ENCODE measurements around the gene JUP. TPM values are rescaled to one million over a fixed set of nuclear protein-coding genes. Genes with fewer than 3 reads are reported as not detected.

JUP gene
- polyA plus RNA-seq, 1 of the 3 experiments (the other 2 are of a cell fraction) = 13.0 TPM

DNA sequence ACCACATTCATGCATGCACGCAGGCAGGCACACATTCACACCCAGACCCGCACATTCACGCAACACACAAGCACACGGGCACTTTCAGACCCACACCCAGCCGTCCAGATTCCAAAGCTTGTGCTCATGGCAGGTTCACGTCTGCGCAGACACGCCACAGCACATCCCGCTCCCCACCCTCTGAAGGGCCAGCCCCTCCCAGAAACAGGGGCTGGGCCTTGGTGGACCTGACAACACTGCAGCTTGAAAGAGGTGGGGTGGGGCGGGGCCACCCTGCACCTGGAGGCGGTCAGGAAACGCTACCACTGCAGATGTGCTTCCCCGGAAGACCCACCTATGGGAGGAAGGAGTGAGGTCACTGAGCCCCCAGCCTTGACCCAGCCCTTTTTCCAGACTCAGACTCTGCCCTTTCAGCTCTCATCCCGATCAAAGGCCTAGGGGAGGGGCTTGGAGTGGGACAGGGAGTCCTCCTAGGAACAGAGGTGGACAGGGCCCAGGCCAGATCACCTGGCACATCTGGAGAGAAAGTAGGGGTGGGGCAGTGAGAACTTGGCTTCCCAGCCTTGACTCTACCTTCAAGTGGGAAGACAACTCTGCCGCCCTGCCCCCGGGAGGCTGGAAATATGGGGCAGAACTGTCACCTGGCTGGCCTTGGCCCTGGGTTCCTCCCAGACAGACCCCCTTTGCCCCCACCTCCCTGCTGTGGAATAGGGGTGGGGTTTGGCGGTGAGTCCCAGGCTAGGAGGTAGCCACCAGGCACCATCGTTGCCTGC lies 14.3 kb upstream of the JUP start:
- Histone ChIP-seq H4K20me1 (ENCODE audit: insufficient read depth) (no peaks in the 10 kb centered on the region), H3K4me3 (ENCODE audit: low read depth in 2 of 2, low read length in 1 of 2) (no peak overlapping the region), H3K79me2 (ENCODE audit: insufficient read depth) (no peaks in the 10 kb centered on the region), H3K9ac (no peak overlapping the region), H3F3A (replicated peaks; ENCODE audit: insufficient read depth) (no peaks in the 10 kb centered on the region), H3K4me2 (no peak overlapping the region), H2AFZ (ENCODE audit: low read depth) (no peak overlapping the region), H3K36me3 (replicated peaks in 1 of 2; ENCODE audit: control insufficient read depth in 1 of 2, insufficient read depth in 2 of 2, low read length in 1 of 2) (no peaks in the 10 kb centered on the region), H3K27me3 (ENCODE audit: insufficient read depth) (no peaks in the 10 kb centered on the region), H3K9me3 (no peaks in the 10 kb centered on the region), H3K4me1 (ENCODE audit: control insufficient read depth in 1 of 2, insufficient read depth in 2 of 2, low read depth in 1 of 2, low read length in 1 of 2) (peaks cover 0 to 6% of the 10 kb centered on the region in 2 experiments; a peak in 1 of 4 replicates), H3K9me2 (no peaks in the 10 kb centered on the region), H3K27ac (ENCODE audit: low read depth in 2 of 2, low read length in 1 of 2) (no peak overlapping the region)
- TF ChIP-seq TAF1 (IDR thresholded peaks at IDR 0.05; ENCODE audit: borderline replicate concordance, low read depth, low read length) (no peak), FOXM1 (IDR thresholded peaks at IDR 0.05; ENCODE audit: low read depth) (no peak), TCF12 (IDR thresholded peaks at IDR 0.05) (no peak), CHD2 (IDR thresholded peaks at IDR 0.05; ENCODE audit: low read length, partially characterized antibody) (no peak), TEAD4 (IDR thresholded peaks at IDR 0.05; ENCODE audit: borderline replicate concordance, insufficient read depth) (no peak), YY1 (IDR thresholded peaks at IDR 0.05; ENCODE audit: low read depth) (no peak), MXI1 (IDR thresholded peaks at IDR 0.05; ENCODE audit: low read depth, low read length) (no peak), RAD21 (IDR thresholded peaks at IDR 0.05; ENCODE audit: low read length) (no peak), GATA2 (CRISPR knock-in tag; IDR thresholded peaks at IDR 0.05) (no peak), RCOR1 (IDR thresholded peaks at IDR 0.05; ENCODE audit: low read length) (no peak)
- TF ChIP-seq, protein P1, sequence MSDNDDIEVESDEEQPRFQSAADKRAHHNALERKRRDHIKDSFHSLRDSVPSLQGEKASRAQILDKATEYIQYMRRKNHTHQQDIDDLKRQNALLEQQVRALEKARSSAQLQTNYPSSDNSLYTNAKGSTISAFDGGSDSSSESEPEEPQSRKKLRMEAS (IDR thresholded peaks at IDR 0.05; ENCODE audit: low read depth) = no peak
- TF ChIP-seq, protein P2, sequence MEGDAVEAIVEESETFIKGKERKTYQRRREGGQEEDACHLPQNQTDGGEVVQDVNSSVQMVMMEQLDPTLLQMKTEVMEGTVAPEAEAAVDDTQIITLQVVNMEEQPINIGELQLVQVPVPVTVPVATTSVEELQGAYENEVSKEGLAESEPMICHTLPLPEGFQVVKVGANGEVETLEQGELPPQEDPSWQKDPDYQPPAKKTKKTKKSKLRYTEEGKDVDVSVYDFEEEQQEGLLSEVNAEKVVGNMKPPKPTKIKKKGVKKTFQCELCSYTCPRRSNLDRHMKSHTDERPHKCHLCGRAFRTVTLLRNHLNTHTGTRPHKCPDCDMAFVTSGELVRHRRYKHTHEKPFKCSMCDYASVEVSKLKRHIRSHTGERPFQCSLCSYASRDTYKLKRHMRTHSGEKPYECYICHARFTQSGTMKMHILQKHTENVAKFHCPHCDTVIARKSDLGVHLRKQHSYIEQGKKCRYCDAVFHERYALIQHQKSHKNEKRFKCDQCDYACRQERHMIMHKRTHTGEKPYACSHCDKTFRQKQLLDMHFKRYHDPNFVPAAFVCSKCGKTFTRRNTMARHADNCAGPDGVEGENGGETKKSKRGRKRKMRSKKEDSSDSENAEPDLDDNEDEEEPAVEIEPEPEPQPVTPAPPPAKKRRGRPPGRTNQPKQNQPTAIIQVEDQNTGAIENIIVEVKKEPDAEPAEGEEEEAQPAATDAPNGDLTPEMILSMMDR (IDR thresholded peaks at IDR 0.05) = no peak
- TF ChIP-seq, protein P3, sequence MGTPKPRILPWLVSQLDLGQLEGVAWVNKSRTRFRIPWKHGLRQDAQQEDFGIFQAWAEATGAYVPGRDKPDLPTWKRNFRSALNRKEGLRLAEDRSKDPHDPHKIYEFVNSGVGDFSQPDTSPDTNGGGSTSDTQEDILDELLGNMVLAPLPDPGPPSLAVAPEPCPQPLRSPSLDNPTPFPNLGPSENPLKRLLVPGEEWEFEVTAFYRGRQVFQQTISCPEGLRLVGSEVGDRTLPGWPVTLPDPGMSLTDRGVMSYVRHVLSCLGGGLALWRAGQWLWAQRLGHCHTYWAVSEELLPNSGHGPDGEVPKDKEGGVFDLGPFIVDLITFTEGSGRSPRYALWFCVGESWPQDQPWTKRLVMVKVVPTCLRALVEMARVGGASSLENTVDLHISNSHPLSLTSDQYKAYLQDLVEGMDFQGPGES (IDR thresholded peaks at IDR 0.05; ENCODE audit: low read depth, low read length) = no peak
- 74% methylated on average over 8 of the region's 18 CpGs for WGBS (ENCODE audit: low lambda C conversion rate)
- DNase-seq = peak; percentile 18
- CTCF ChIA-PET = interaction anchor here (0.6 to 20.2 kb wide), 38 partner anchors 8 to 166 kb away, joined by 3 to 405 read pairs (median 7); partner anchors contain the start of genes CNP, HAP1, JUP and ODAD4
- POLR2A ChIA-PET = interaction anchor here (0.7 to 1.6 kb wide), 3 partner anchors 12 to 63 kb away, joined by 3 to 7 read pairs (median 5); partner anchors contain the start of gene JUP

DNA sequence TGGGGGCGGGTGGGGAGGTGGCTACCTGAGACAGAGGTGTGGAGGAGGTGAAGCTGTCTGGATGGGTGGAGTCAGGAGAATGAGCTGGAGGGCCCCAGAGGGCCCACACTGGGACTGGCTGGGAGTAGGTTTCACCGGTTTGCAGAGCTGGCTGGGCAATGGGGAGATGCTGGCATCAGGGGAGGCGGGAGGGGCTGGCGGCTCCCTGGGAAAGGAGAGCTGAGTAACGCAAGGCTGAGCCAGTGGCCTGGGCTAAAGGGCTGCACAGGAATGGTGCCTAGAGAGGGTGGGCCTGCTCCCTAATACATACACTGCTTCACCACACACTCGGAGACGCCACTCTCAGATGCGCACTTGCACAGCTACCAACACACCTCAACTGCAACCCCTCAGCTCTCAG lies 12.9 kb upstream of the JUP start:
- H3K4me1 ChIP-seq (ENCODE audit: control insufficient read depth in 1 of 2, insufficient read depth in 2 of 2, low read depth in 1 of 2, low read length in 1 of 2) = peaks cover 0 to 6% of the 10 kb centered on the region in 2 experiments; a peak in 1 of 4 replicates
- ChIA-PET CTCF (interaction anchor here (1.1 to 20.2 kb wide), 4 partner anchors 12 to 63 kb away, joined by 3 to 405 read pairs (median 38); partner anchors contain the start of genes HAP1, JUP and P3H4), POLR2A (no interaction called here)
- WGBS (ENCODE audit: low lambda C conversion rate) = 85% methylated on average over 8 of the region's 8 CpGs
- no peak overlapping the region for H3K4me3 ChIP-seq (ENCODE audit: low read depth in 2 of 2, low read length in 1 of 2)
- no peak overlapping the region for H3K9ac ChIP-seq
- H2AFZ ChIP-seq (ENCODE audit: low read depth) = no peak overlapping the region
- no peak overlapping the region for H3K27ac ChIP-seq (ENCODE audit: low read depth in 2 of 2, low read length in 1 of 2)
- H3K27me3 ChIP-seq (ENCODE audit: insufficient read depth) = no peaks in the 10 kb centered on the region
- no peaks in the 10 kb centered on the region for H3K36me3 ChIP-seq (replicated peaks in 1 of 2; ENCODE audit: control insufficient read depth in 1 of 2, insufficient read depth in 2 of 2, low read length in 1 of 2)
- H3K4me2 ChIP-seq = no peak overlapping the region
- H3K79me2 ChIP-seq (ENCODE audit: insufficient read depth) = no peaks in the 10 kb centered on the region
- TF ChIP-seq NFIC (IDR thresholded peaks at IDR 0.05; ENCODE audit: borderline replicate concordance) = no peak
- no peak for TF ChIP-seq CHD2 (IDR thresholded peaks at IDR 0.05; ENCODE audit: low read length, partially characterized antibody)
- H3K9me2 ChIP-seq = no peaks in the 10 kb centered on the region
- H3F3A ChIP-seq (replicated peaks; ENCODE audit: insufficient read depth) = no peaks in the 10 kb centered on the region
- no peaks in the 10 kb centered on the region for H3K9me3 ChIP-seq
- DNase-seq = no peak
- no peaks in the 10 kb centered on the region for H4K20me1 ChIP-seq (ENCODE audit: insufficient read depth)
